ENCODE measurements around the gene HTRA3.

- TF ChIP-seq CTCF (conservative IDR thresholded peaks at IDR 0.05; ENCODE audit: low read depth, low read length) = no peak
- no peak for TF ChIP-seq EZH2 (IDR thresholded peaks at IDR 0.05; ENCODE audit: borderline replicate concordance, low read depth, low read length, poor library complexity, severe bottlenecking)
Measured at GRCh38 chr4:8272472-8273428, 3.2 kb downstream of the HTRA3 start.
